Measurements from ENCODE around the gene TNIP3. TPM values are rescaled to one million over a fixed set of nuclear protein-coding genes. Genes with fewer than 3 reads are reported as not detected.

TNIP3 gene
- total and polyA plus RNA-seq, 11 donors = 0.07 to 0.59 (median 0.14) TPM; not detected in 8

GRCh38 chr4:121166976-121167375 is 2.9 kb upstream of the TNIP3 start:
- no peaks in the 10 kb centered on the region for H3K27me3 ChIP-seq
- ATAC-seq = no peak
- H3K27ac ChIP-seq = no peak overlapping the region
- H3K4me3 ChIP-seq = no peak overlapping the region
- no peak for DNase-seq
- no peaks in the 10 kb centered on the region for H3K36me3 ChIP-seq
- H3K9me3 ChIP-seq = no peaks in the 10 kb centered on the region
- TF ChIP-seq POLR2A (IDR thresholded peaks at IDR 0.05) (no peak), CTCF (IDR thresholded peaks at IDR 0.05) (no peak)
- peaks cover 0 to 17% (median 0%) of the 10 kb centered on the region in 12 donors for H3K4me1 ChIP-seq
- intact Hi-C loops (cut with DNase I) = no loop called here

DNA sequence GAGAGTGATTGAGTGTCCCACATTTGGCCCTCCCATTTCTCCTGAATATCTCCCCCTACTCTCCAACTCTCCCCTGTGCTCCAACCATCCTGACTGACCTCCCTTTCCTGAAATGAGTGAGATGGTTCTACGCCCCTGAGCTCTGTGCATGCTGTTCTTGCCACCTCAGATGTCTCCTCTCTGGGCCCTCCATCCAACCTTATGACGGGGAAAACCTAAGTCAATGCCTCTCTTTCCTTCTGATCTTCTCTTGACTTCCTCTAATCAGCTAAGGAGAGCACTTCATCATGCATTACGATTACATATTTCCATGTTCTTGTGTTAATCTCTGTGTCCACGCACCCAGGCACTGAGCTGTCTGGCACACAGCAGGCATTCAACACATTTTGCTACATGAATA is 1.1 kb upstream of the TNIP3 start:
- H3K27ac ChIP-seq = no peak overlapping the region
- TF ChIP-seq CTCF (IDR thresholded peaks at IDR 0.05) (no peak), POLR2A (IDR thresholded peaks at IDR 0.05) (no peak)
- no peaks in the 10 kb centered on the region for H3K36me3 ChIP-seq
- intact Hi-C loops (cut with DNase I) = no loop called here
- DNase-seq (no peak), ATAC-seq (no peak)
- 88 to 90% (median 89%) methylated on average over 4 of the region's 4 CpGs for WGBS, 4 donors
- peaks cover 0 to 17% (median 0%) of the 10 kb centered on the region in 12 donors for H3K4me1 ChIP-seq
- H3K27me3 ChIP-seq = peaks cover 0 to 2% (median 0%) of the 10 kb centered on the region in 9 donors
- H3K9me3 ChIP-seq = no peaks in the 10 kb centered on the region
- no peak overlapping the region for H3K4me3 ChIP-seq

DNA sequence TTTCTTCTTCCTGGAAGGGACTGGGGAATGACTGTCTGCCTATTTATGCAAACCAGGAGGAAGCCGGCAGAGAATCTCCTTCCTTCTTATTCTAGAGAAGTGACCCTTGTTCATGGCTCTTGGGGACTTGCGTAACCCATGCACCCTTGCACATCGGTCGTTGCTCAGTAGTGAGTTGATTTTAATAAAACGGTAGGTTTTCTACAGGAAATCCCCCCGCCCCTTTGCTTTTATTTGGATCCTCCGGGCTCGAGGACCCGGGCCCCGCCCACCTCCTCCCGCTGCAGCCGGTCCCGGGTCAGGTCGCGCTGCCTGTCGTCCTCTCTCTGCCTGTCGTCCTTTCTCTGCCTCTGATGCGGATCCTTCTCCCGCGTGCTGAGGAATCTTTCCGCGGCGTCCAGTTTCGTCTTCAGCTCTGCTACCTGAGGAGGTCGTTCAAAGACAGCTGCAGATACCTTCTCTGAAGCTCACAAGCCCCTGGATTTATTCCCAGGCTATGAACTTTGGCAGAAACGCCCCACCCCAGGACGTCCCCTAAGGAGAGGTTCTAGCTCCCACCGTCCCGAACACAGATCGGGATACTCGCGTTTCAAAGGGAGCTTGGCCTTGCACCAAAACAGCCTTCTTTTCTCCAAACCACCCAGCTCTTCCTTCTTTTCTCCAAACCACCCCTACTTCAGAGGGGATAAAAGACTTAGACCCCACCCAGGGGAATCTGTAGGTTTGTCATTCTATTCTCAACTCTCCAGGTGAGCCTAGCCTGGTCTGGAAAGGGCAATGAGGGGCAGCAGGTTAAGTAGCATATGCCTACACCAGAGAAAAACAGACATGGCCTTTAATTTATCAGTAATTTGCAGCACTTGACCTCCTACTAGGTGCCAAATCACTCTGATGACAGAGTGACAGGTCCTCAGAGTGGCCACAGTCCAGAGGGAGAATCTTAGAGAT is 7.0 kb downstream of the TNIP3 start:
- peaks cover 0 to 45% (median 2%) of the 10 kb centered on the region in 12 donors for H3K4me1 ChIP-seq
- intact Hi-C loops (cut with DNase I) = no loop called here
- TF ChIP-seq POLR2A (IDR thresholded peaks at IDR 0.05) = no peak
- no peak for TF ChIP-seq CTCF (IDR thresholded peaks at IDR 0.05)
- H3K36me3 ChIP-seq = no peaks in the 10 kb centered on the region
- DNase-seq = peak in 4 of 5 donors; percentile 10 to 27 (median 22)
- 2 to 3% (median 2%) methylated on average over 31 to 32 of the region's 32 CpGs for WGBS, 4 donors
- H3K27ac ChIP-seq = peak overlapping the region in 1 of 12 donors; percentile 18
- ATAC-seq = peak in 3 of 4 donors; percentile 45 to 76 (median 61)
- no peaks in the 10 kb centered on the region for H3K9me3 ChIP-seq
- H3K4me3 ChIP-seq = peak overlapping the region in 11 of 12 donors; percentile 19 to 60 (median 49)
- peaks cover 0 to 33% (median 0%) of the 10 kb centered on the region in 9 donors for H3K27me3 ChIP-seq

GRCh38 chr4:121155893-121156292 is 8.2 kb downstream of the TNIP3 start:
- peak overlapping the region in 1 of 12 donors; percentile 18 for H3K27ac ChIP-seq
- peak in 2 of 4 donors; percentile 42 to 62 for ATAC-seq

More at GRCh38 chr4:121155893-121156292, 8.2 kb downstream of the TNIP3 start:
- no peaks in the 10 kb centered on the region for H3K9me3 ChIP-seq
- WGBS, 4 donors = 25 to 61% (median 43%) methylated on average over 3 of the region's 3 CpGs
- no peaks in the 10 kb centered on the region for H3K36me3 ChIP-seq
- H3K27me3 ChIP-seq = peaks cover 0 to 33% (median 0%) of the 10 kb centered on the region in 9 donors
- TF ChIP-seq CTCF (IDR thresholded peaks at IDR 0.05) (no peak), POLR2A (IDR thresholded peaks at IDR 0.05) (no peak)
- H3K4me3 ChIP-seq = peak overlapping the region in 7 of 12 donors; percentile 16 to 60 (median 50)
- no peak for DNase-seq
- peaks cover 0 to 45% (median 2%) of the 10 kb centered on the region in 12 donors for H3K4me1 ChIP-seq
- intact Hi-C loops (cut with DNase I) = no loop called here
